ENCODE results near the gene BZW2.
"Not testable (repeated sequence)": the region's sequence is repeated elsewhere in the genome, so short reads cannot be mapped to it uniquely, and the experiment has no call there.

The BZW2 gene

GRCh38 chr7:16644636-16645592, 1.1 kb upstream of the BZW2 start:
- DNase-seq (ENCODE audit: low spot score), result peak; percentile 49

GRCh38 chr7:16646472-16647072, 591 bp downstream of the BZW2 start:
- no peak for DNase-seq (ENCODE audit: low spot score)

GRCh38 chr7:16647435-16647960, 1.5 kb downstream of the BZW2 start:
- DNase-seq (ENCODE audit: low spot score), result no peak

- DNase-seq (ENCODE audit: low spot score), result no peak
Observed at GRCh38 chr7:16648551-16648950, 2.6 kb downstream of the BZW2 start.

- DNase-seq (ENCODE audit: low spot score), result no peak
Observed at GRCh38 chr7:16649196-16649595, 3.2 kb downstream of the BZW2 start.

- DNase-seq (ENCODE audit: low spot score), result no peak
Observed at GRCh38 chr7:16650266-16650665, 4.3 kb downstream of the BZW2 start.

GRCh38 chr7:16651396-16652239, 5.6 kb downstream of the BZW2 start:
- DNase-seq (ENCODE audit: low spot score), result no peak

- DNase-seq (ENCODE audit: low spot score), result no peak
Observed at GRCh38 chr7:16652240-16652583, 6.2 kb downstream of the BZW2 start.

- DNase-seq (ENCODE audit: low spot score), result no peak
Observed at GRCh38 chr7:16652888-16653287, 6.9 kb downstream of the BZW2 start.

GRCh38 chr7:16655394-16655793, 9.4 kb downstream of the BZW2 start:
- DNase-seq (ENCODE audit: low spot score), result no peak

GRCh38 chr7:16656141-16656540, 10.2 kb downstream of the BZW2 start:
- DNase-seq (ENCODE audit: low spot score), result no peak

- no peak for DNase-seq (ENCODE audit: low spot score)
Observed at GRCh38 chr7:16657656-16658279, 11.8 kb downstream of the BZW2 start.

- DNase-seq (ENCODE audit: low spot score), result not testable (repeated sequence)
Observed at GRCh38 chr7:16659854-16660497, 14.0 kb downstream of the BZW2 start.

- no peak for DNase-seq (ENCODE audit: low spot score)
Observed at GRCh38 chr7:16660702-16661464, 14.9 kb downstream of the BZW2 start.

GRCh38 chr7:16661924-16662323, 15.9 kb downstream of the BZW2 start:
- no peak for DNase-seq (ENCODE audit: low spot score)

- DNase-seq (ENCODE audit: low spot score), result no peak
Observed at GRCh38 chr7:16667355-16667754, 21.4 kb downstream of the BZW2 start.

GRCh38 chr7:16668049-16668858, 22.3 kb downstream of the BZW2 start:
- DNase-seq (ENCODE audit: low spot score), result no peak

- no peak for DNase-seq (ENCODE audit: low spot score)
Observed at GRCh38 chr7:16668978-16669377, 23.0 kb downstream of the BZW2 start.

- DNase-seq (ENCODE audit: low spot score), result no peak
Observed at GRCh38 chr7:16669581-16669980, 23.6 kb downstream of the BZW2 start.

- DNase-seq (ENCODE audit: low spot score), result no peak
Observed at GRCh38 chr7:16670021-16670420, 24.0 kb downstream of the BZW2 start.

Data from CD4-positive, alpha-beta T cell treated with Interleukin-15 for 4 hours (primary cell).